Mucosa of rectum (tissue), 2 donors: ENCODE results near the gene OXLD1.

Source experiments
- H3K27ac ChIP-seq, 2 donors: one replicate each; pipeline ENCODE4 v1.7.0; 2013; ENCODE audit warnings: inconsistent platforms in 2 of 2, low read depth in 2 of 2, low read length in 2 of 2
- H3K27me3 ChIP-seq, 2 donors: one replicate each; pipeline ENCODE4 v1.7.0; 2013; ENCODE audit warnings: low read length in 2 of 2; ENCODE audit not compliant: control insufficient read depth in 2 of 2, insufficient read depth in 2 of 2
- H3K36me3 ChIP-seq, 2 donors: one replicate each; pipeline ENCODE4 v1.7.0; 2013; ENCODE audit warnings: low read length in 2 of 2; ENCODE audit not compliant: control insufficient read depth in 2 of 2, insufficient read depth in 2 of 2
- H3K4me1 ChIP-seq, 2 donors: one replicate each; pipeline ENCODE4 v1.7.0; 2013; ENCODE audit warnings: low read length in 2 of 2, mild to moderate bottlenecking in 1 of 2; ENCODE audit not compliant: control insufficient read depth in 2 of 2, insufficient read depth in 2 of 2
- H3K4me3 ChIP-seq, 2 donors: one replicate each; pipeline ENCODE4 v1.7.0; 2013; ENCODE audit warnings: low read length in 2 of 2
- H3K9ac ChIP-seq, 2 donors: one replicate each; pipeline ENCODE4 v1.7.0; 2013; ENCODE audit warnings: low read length in 2 of 2, low read depth in 1 of 2, mild to moderate bottlenecking in 1 of 2
- H3K9me3 ChIP-seq, 2 donors: one replicate each; pipeline ENCODE4 v1.7.0; 2013; ENCODE audit warnings: low read length in 2 of 2; ENCODE audit not compliant: control insufficient read depth in 2 of 2
- donor health status: healthy.
- donor health status: Normal muscosa, but diverticular disease.

Gene OXLD1

GRCh38 chr17:81665205-81666091, 957 bp downstream of the OXLD1 start:
- peaks cover 10 to 12% of the 10 kb centered on the region in 2 donors for H3K4me1 ChIP-seq
- peak overlapping the region; percentile 82 to 95 for H3K4me3 ChIP-seq
- peak overlapping the region; percentile 90 to 92 for H3K9ac ChIP-seq
- H3K9me3 ChIP-seq: no peaks in the 10 kb centered on the region
- H3K27ac ChIP-seq: peak overlapping the region; percentile 75 to 91
- H3K36me3 ChIP-seq: peaks cover 7 to 8% of the 10 kb centered on the region in 2 donors
- H3K27me3 ChIP-seq: no peaks in the 10 kb centered on the region

DNA sequence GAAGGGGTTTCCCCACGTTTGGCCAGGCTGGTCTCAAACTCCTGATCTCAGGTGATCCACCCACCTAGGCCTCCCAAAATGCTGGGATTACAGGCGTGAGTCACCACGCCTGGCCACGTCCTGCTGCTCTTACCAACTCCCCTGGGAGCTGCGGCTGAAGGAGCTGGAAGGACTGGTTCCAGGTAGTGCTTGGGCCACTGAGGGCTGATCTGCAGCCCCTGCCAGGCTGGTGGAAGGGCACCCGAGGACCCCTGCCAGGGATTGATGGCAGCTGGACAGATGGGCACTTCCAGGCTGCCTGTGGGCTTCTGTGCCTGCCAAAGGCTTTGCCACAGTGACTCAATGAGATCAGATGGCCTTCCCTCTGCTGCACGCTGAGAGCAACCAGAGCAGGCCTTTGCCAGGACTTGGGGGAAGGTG, 2.3 kb downstream of the OXLD1 start:
- H3K27ac ChIP-seq: no peak overlapping the region
- peaks cover 0 to 3% of the 10 kb centered on the region in 2 donors for H3K36me3 ChIP-seq
- H3K4me3 ChIP-seq: no peak overlapping the region
- H3K9me3 ChIP-seq: no peaks in the 10 kb centered on the region
- H3K27me3 ChIP-seq: no peaks in the 10 kb centered on the region
- H3K9ac ChIP-seq: no peak overlapping the region
- peaks cover 10 to 12% of the 10 kb centered on the region in 2 donors for H3K4me1 ChIP-seq

GRCh38 chr17:81662002-81662401, 4.4 kb downstream of the OXLD1 start:
- no peak overlapping the region for H3K27ac ChIP-seq
- H3K4me3 ChIP-seq: no peak overlapping the region
- peaks cover 7 to 10% of the 10 kb centered on the region in 2 donors for H3K4me1 ChIP-seq
- H3K36me3 ChIP-seq: peaks cover 0 to 3% of the 10 kb centered on the region in 2 donors
- H3K27me3 ChIP-seq: no peaks in the 10 kb centered on the region
- H3K9me3 ChIP-seq: no peaks in the 10 kb centered on the region
- H3K9ac ChIP-seq: no peak overlapping the region

GRCh38 chr17:81660441-81660840, 6.0 kb downstream of the OXLD1 start:
- peaks cover 2% of the 10 kb centered on the region in 2 donors for H3K4me1 ChIP-seq
- no peaks in the 10 kb centered on the region for H3K27me3 ChIP-seq
- H3K27ac ChIP-seq: no peak overlapping the region
- no peaks in the 10 kb centered on the region for H3K9me3 ChIP-seq
- no peak overlapping the region for H3K9ac ChIP-seq
- H3K36me3 ChIP-seq: peaks cover 0 to 3% of the 10 kb centered on the region in 2 donors
- H3K4me3 ChIP-seq: no peak overlapping the region

DNA sequence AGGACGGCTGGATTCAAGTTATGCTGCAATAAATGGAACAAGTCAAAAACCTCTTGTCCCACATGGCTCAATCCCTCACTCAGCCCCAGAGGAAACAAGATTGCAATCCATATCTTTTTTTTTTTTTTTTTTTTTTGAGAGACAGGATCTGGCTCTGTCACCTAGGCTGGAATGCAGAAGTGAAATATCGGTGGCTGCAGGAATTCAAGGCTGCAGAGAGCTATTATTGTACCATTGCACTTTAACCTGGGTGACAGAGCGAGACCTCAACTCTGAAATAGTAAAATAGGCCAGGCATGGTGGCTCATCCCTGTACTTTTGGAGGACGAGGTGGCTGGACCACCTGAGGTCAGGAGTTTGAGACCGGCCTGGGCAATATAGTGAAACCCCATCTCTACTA, 7.4 kb downstream of the OXLD1 start:
- H3K4me1 ChIP-seq: no peaks in the 10 kb centered on the region
- H3K9ac ChIP-seq: no peak overlapping the region
- no peaks in the 10 kb centered on the region for H3K9me3 ChIP-seq
- no peak overlapping the region for H3K27ac ChIP-seq
- H3K27me3 ChIP-seq: no peaks in the 10 kb centered on the region
- H3K4me3 ChIP-seq: no peak overlapping the region
- H3K36me3 ChIP-seq: peaks cover 0 to under 1% of the 10 kb centered on the region in 2 donors

DNA sequence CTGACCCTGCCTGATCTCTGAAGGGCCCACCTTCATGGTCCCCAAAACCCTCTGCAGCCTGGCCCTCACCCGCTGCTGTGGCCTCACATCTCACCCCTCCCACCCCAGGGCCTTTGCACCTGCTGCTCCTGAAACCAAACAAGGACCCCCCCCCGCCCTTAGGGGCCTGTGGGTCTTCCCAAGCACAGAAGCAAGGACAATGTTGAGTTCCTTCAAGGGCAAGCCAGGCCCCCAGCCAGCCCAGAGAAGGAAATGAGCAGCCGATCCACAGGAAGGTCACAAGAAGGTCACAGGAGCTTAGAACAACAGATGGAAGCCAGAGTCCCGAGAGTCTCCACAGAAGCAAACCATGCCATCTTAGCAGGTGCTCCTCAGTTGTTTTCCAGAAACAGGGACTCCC, 9.6 kb downstream of the OXLD1 start:
- H3K4me1 ChIP-seq: no peaks in the 10 kb centered on the region
- H3K27me3 ChIP-seq: no peaks in the 10 kb centered on the region
- H3K9me3 ChIP-seq: no peaks in the 10 kb centered on the region
- H3K36me3 ChIP-seq: no peaks in the 10 kb centered on the region
- no peak overlapping the region for H3K4me3 ChIP-seq
- H3K9ac ChIP-seq: no peak overlapping the region
- H3K27ac ChIP-seq: no peak overlapping the region

GRCh38 chr17:81656118-81656743, 10.2 kb downstream of the OXLD1 start, which contains the start of gene PDE6G:
TSS of gene PDE6G (minus strand) at chr17:81656542. CDS start at chr17:81653305, 3,237 bp downstream.
- H3K27me3 ChIP-seq: no peaks in the 10 kb centered on the region
- no peaks in the 10 kb centered on the region for H3K4me1 ChIP-seq
- H3K9ac ChIP-seq: no peak within 1 kb of the TSS
- H3K36me3 ChIP-seq: no peaks in the 10 kb centered on the region
- H3K27ac ChIP-seq: no peak within 1 kb of the TSS
- H3K4me3 ChIP-seq: no peak within 1 kb of the TSS
- H3K9me3 ChIP-seq: no peaks in the 10 kb centered on the region

DNA sequence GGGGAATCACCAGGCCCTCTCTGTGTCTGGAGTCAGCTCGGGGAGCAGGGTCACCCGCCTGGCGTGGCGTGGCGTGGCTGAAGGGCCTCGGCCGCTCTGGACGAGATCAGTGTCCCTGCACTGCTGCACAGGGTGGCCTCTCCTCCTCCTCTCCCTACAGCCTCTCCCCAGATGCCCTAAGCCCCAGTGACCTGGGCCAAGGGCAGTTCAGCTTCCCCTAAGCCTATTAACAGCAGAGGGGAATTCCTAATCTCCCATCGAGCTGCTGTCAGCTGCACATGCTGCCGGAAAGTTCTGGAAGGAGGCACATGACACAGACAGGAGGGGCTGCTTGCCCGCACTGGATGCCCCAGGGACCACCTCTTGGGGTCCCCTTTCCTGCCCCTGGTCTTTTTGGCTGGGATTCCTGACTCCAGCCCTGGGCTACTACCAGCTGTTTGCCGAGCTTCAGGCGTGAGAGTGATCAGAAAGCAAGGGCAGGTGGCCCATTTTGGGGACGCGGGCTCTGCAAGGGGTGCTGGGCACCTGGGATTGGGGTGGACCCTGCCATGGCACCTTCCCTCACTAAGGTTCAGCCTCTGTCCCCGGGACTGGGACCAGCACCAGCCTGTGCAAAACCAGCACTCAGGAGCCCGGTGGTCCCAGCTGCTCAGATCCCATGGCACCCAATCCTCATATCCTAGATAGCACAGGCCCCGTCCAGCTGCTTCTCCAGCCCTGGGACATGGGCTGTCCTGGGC, 10.9 kb downstream of the OXLD1 start:
- Histone ChIP-seq H3K9me3 (no peaks in the 10 kb centered on the region), H3K4me1 (no peaks in the 10 kb centered on the region), H3K36me3 (no peaks in the 10 kb centered on the region), H3K9ac (no peak overlapping the region), H3K27me3 (no peaks in the 10 kb centered on the region), H3K27ac (no peak overlapping the region), H3K4me3 (no peak overlapping the region)

DNA sequence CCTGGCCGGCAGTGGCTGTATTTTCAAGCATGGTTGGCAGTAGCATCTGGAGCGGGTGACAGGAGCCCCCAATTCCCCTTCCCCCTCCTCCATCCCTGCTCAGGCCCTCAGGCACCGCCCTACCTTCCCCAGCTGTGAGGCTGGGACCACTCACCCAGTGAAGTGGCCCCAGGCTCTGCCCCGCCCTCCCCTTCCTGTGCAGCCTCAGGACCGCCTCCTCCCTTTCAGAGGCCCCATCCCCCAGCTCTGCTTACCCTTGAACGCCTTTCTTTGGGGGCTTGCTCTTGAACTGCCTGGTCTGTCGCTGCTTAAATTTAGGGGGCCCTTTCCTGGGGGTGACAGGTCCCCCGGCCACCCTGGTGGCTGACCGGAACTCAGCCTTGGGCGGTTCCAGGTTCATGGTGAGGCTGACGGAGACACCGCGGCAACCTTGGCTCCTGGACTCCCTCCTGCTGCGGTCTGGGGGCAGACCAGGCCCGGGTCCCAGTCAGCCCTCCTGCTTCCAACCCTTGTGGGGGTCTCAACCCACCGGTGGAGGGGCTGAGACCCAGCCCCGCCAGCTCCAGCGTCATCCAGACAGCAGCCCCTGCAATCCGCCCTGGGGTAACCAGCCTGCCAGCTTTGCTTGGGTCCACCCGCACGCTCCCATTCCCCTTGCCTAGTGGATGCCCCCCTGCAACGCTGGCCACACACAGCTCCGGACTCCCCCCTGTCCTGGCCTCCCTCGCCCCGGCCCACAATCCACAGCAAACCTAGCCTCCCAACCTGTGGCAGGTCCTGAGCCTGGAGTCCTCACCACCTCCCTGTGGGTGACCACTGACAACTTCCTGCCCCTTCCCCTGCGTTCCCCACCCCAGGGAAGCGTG, 13.3 kb downstream of the OXLD1 start:
- Histone ChIP-seq H3K36me3 (no peaks in the 10 kb centered on the region), H3K4me1 (no peaks in the 10 kb centered on the region), H3K9ac (no peak overlapping the region), H3K27me3 (no peaks in the 10 kb centered on the region), H3K9me3 (no peaks in the 10 kb centered on the region), H3K4me3 (peak overlapping the region in 1 of 2 donors; percentile 26), H3K27ac (no peak overlapping the region)
